NCI-H82 (cell line): ENCODE data around the gene MCC.
"Not testable (repeated sequence)": the region's sequence is repeated elsewhere in the genome, so short reads cannot be mapped to it uniquely, and the experiment has no call there.

Source experiments
- DNase-seq: peaks from one replicate; lab custom pipeline; 2025; lab: John Stamatoyannopoulos, UW

The MCC gene

GRCh38 chr5:113490317-113490716 is 2.1 kb upstream of the MCC start:
- no peak for DNase-seq

GRCh38 chr5:113489299-113489698 is 1.0 kb upstream of the MCC start:
- no peak for DNase-seq

GRCh38 chr5:113488645-113489184 is 462 bp upstream of the MCC start:
- DNase-seq: no peak

GRCh38 chr5:113487416-113487780 is 855 bp downstream of the MCC start:
- DNase-seq: no peak

- no peak for DNase-seq
Observed at GRCh38 chr5:113480243-113480642, 8.0 kb downstream of the MCC start.

GRCh38 chr5:113478691-113479090 is 9.6 kb downstream of the MCC start:
- DNase-seq: peak; percentile 7

GRCh38 chr5:113474100-113474728 is 14.0 kb downstream of the MCC start:
- DNase-seq: no peak

- DNase-seq: no peak
Observed at GRCh38 chr5:113463032-113463431, 25.2 kb downstream of the MCC start.

GRCh38 chr5:113457106-113457505 is 31.1 kb downstream of the MCC start:
- DNase-seq: not testable (repeated sequence)

GRCh38 chr5:113452941-113453340 is 35.3 kb downstream of the MCC start:
- DNase-seq: no peak

- no peak for DNase-seq
Observed at GRCh38 chr5:113451797-113452196, 36.5 kb downstream of the MCC start.

- no peak for DNase-seq
Observed at GRCh38 chr5:113450929-113451328, 37.3 kb downstream of the MCC start.

- no peak for DNase-seq
Observed at GRCh38 chr5:113450462-113450861, 37.8 kb downstream of the MCC start.

GRCh38 chr5:113448252-113448651 is 40.0 kb downstream of the MCC start:
- DNase-seq: no peak

GRCh38 chr5:113447498-113448050 is 40.7 kb downstream of the MCC start:
- DNase-seq: peak; percentile 76

- DNase-seq: peak; percentile 65
Observed at GRCh38 chr5:113446358-113446927, 41.8 kb downstream of the MCC start.

- DNase-seq: no peak
Observed at GRCh38 chr5:113437111-113437510, 51.1 kb downstream of the MCC start.

- DNase-seq: no peak
Observed at GRCh38 chr5:113435575-113435974, 52.7 kb downstream of the MCC start.

- DNase-seq: no peak
Observed at GRCh38 chr5:113434889-113435288, 53.4 kb downstream of the MCC start, which contains the start of gene TSSK1B. Gene TSSK1B (minus strand): TSS chr5:113434989. CDS start chr5:113434839, 150 bp downstream.

- DNase-seq: no peak
Observed at GRCh38 chr5:113433862-113434612, 54.2 kb downstream of the MCC start.

GRCh38 chr5:113433071-113433470 is 55.2 kb downstream of the MCC start:
- no peak for DNase-seq

GRCh38 chr5:113427871-113428574 is 60.2 kb downstream of the MCC start:
- peak; percentile 50 for DNase-seq
